K562 (cell line): ENCODE results near the gene FHL5. TPM values are rescaled to one million over a fixed set of nuclear protein-coding genes. Genes with fewer than 3 reads are reported as not detected.

Experiments used
- ATAC-seq: fragments of 200-7000 bp; cut with Tn5 transposase; 3 replicates; pipeline ENCODE4 v1.9.1; 2020; ENCODE audit warnings: moderate library complexity
- BruUV-seq: library from RNA; stranded (reverse); fragments of 400-500 nt; replicated peaks from 2 replicates; lab custom pipeline; 2021; lab: Mats Ljungman, UMichigan
- CTCF ChIA-PET: fragments of 300-600 bp; formaldehyde crosslinking; extraction: SDS; loops from one replicate; lab custom pipeline; 2021; ENCODE audit warnings: low intra/inter-chr PET ratio; lab: Yijun Ruan, JAX
- POLR2A ChIA-PET: fragments of 300-600, 350-650 bp; sonication (Branson Sonifier 250); formaldehyde crosslinking; extraction: SDS; loops from one replicate; lab custom pipeline; 2021; ENCODE audit warnings: antibody characterized with exemption, inconsistent platforms; lab: Yijun Ruan, JAX
- DNase-seq, 4 experiments: peaks; one replicate each; pipeline versions ENCODE4 v3.0.0 to v3.0.0-alpha.2; 2011 to 2018; ENCODE audit warnings: low spot score in 3 of 4, mixed read lengths in 3 of 4; ENCODE audit errors: extremely low read depth in 1 of 4
- FAIRE-seq: peaks from 2 replicates; lab custom pipeline; 2011; peaks lifted over from hg19 to GRCh38; lab: Jason Lieb, UNC
- H2AFZ ChIP-seq: 2 replicates; pipeline ENCODE4 v1.6.0; 2011; ENCODE audit warnings: low read depth, low read length, control low read depth, inconsistent platforms
- H3K27ac ChIP-seq: fragments of 200-600 bp; 3 replicates; pipeline ENCODE4 v1.8.0; 2011; ENCODE audit warnings: low read depth, mild to moderate bottlenecking, control low read depth, inconsistent platforms, low read length, moderate library complexity, mixed read lengths; ENCODE audit errors: extremely low read depth
- H3K27me3 ChIP-seq, 2 experiments: fragments of 300-600 bp in 1 of 2; 2 replicates in 1 of 2; 3 replicates in 1 of 2; pipeline versions ENCODE4 v1.6.0 to v1.8.0; 2011; ENCODE audit warnings: inconsistent platforms in 2 of 2, low read length in 2 of 2, mild to moderate bottlenecking in 1 of 2, mixed read lengths in 1 of 2, moderate library complexity in 1 of 2; ENCODE audit not compliant: control insufficient read depth in 2 of 2, insufficient read depth in 2 of 2
- H3K36me3 ChIP-seq: fragments of 300-600 bp; 3 replicates; pipeline ENCODE4 v1.8.0; 2011; ENCODE audit warnings: mild to moderate bottlenecking, low read length, inconsistent platforms; ENCODE audit not compliant: control insufficient read depth, insufficient read depth
- H3K4me1 ChIP-seq, 2 experiments: fragments of 200-600 bp in 1 of 2; replicated peaks in 1 of 2; 2 replicates in 1 of 2; 3 replicates in 1 of 2; pipeline versions ENCODE4 v1.5.1 to v1.8.0; 2011; ENCODE audit warnings: inconsistent platforms in 2 of 2, low read length in 2 of 2, mild to moderate bottlenecking in 1 of 2, mixed read lengths in 1 of 2, moderate library complexity in 1 of 2; ENCODE audit not compliant: control insufficient read depth in 2 of 2, insufficient read depth in 2 of 2
- H3K4me2 ChIP-seq: 2 replicates; pipeline ENCODE4 v1.6.1; 2011; ENCODE audit warnings: low read length, control low read depth, inconsistent platforms, mixed read lengths; ENCODE audit not compliant: insufficient read depth
- H3K4me3 ChIP-seq: fragments of 200-600 bp; sonication (generic), shearing (Covaris generic); 2 replicates; pipeline ENCODE4 v1.5.1; 2016; ENCODE audit warnings: control low read depth, inconsistent platforms
- H3K79me2 ChIP-seq: fragments of 200-600 bp; 3 replicates; pipeline ENCODE4 v1.8.0; 2011; ENCODE audit warnings: low read length, inconsistent platforms; ENCODE audit not compliant: control insufficient read depth, insufficient read depth
- H3K9ac ChIP-seq, 2 experiments: 2 replicates each; pipeline versions ENCODE4 v1.6.0 to v1.6.1; 2011; ENCODE audit warnings: low read depth in 2 of 2, low read length in 2 of 2, control low read depth in 1 of 2, inconsistent platforms in 1 of 2, mild to moderate bottlenecking in 1 of 2, mixed read lengths in 1 of 2; ENCODE audit not compliant: insufficient read depth in 1 of 2
- H3K9me1 ChIP-seq: one replicate; pipeline ENCODE4 v1.6.0; 2011; ENCODE audit warnings: inconsistent platforms, mild to moderate bottlenecking, low read length, moderate library complexity; ENCODE audit not compliant: control insufficient read depth, insufficient read depth
- H3K9me3 ChIP-seq: replicated peaks from 2 replicates; pipeline ENCODE4 v1.5.1; 2011; ENCODE audit warnings: low read depth, low read length, inconsistent platforms; ENCODE audit not compliant: control insufficient read depth, insufficient read depth
- H4K20me1 ChIP-seq: replicated peaks from 2 replicates; pipeline ENCODE4 v1.6.1; 2011; ENCODE audit warnings: low read length, inconsistent platforms, mixed read lengths; ENCODE audit not compliant: control insufficient read depth, insufficient read depth
- HDAC8 ChIP-seq: fragments of 450-650 bp; IDR thresholded peaks from 2 replicates; pipeline ENCODE4 v1.6.1; 2016; ENCODE audit warnings: mild to moderate bottlenecking, missing genetic modification characterization, moderate library complexity, missing compliant biosample characterization
- HDGF ChIP-seq: fragments of 450-650 bp; IDR thresholded peaks from 2 replicates; pipeline ENCODE4 v1.6.1; 2016
- KLF1 ChIP-seq: fragments of 450-650 bp; IDR thresholded peaks from 2 replicates; pipeline ENCODE4 v1.6.1; 2016; ENCODE audit warnings: missing genetic modification characterization, missing compliant biosample characterization
- NFXL1 ChIP-seq: fragments of 450-650 bp; formaldehyde crosslinking; IDR thresholded peaks from 2 replicates; pipeline ENCODE4 v1.4.0; 2021; ENCODE audit warnings: mild to moderate bottlenecking
- SMARCC2 ChIP-seq: fragments of 450-650 bp; IDR thresholded peaks from 2 replicates; pipeline ENCODE4 v1.6.1; 2017; ENCODE audit warnings: antibody characterized with exemption, moderate library complexity, mild to moderate bottlenecking, low read depth
- STAT5B ChIP-seq: fragments of 250-450 bp; sonication (Bioruptor Pico); IDR thresholded peaks from 2 replicates; pipeline ENCODE4 v1.8.0; 2021; ENCODE audit warnings: mild to moderate bottlenecking, inconsistent platforms
- THRAP3 ChIP-seq: fragments of 450-650 bp; IDR thresholded peaks from 2 replicates; pipeline ENCODE4 v1.6.1; 2016; ENCODE audit warnings: mild to moderate bottlenecking, inconsistent platforms, borderline replicate concordance
- ZKSCAN8 ChIP-seq: fragments of 200-800 bp; sonication (Bioruptor generic); IDR thresholded peaks from 2 replicates; pipeline ENCODE4 v1.6.1; 2016; ENCODE audit warnings: missing genetic modification characterization, missing compliant biosample characterization
- WGBS: fragments of 100-300 bp; shearing (Covaris generic); methylation state at CpG from one replicate; pipeline ENCODE4 v1.1.6; 2016; ENCODE audit warnings: low coverage, mixed read lengths; ENCODE audit not compliant: insufficient coverage; ENCODE audit errors: missing lambda C conversion rate; 5-methylcytosine and 5-hydroxymethylcytosine counted together
- in situ Hi-C: fragments of 300-500 bp; cut with MboI; formaldehyde crosslinking; loops from 4 replicates; pipeline ENCODE4 v1.15.0; 2018; ENCODE audit warnings: inconsistent platforms, mixed read lengths
- intact Hi-C: fragments of 100-400 bp; cut with micrococcal nuclease; formaldehyde crosslinking; loops from 2 replicates; pipeline ENCODE4 v1.14.2; 2022
- polyA plus RNA-seq, 8 experiments: library from polyadenylated mRNA; depleted of rRNA in 4 of 8; stranded (reverse) in 5 of 8; unstranded in 3 of 8; fragments of >200 nt; fragmentation: Nextera tagmentation in 2 of 8; fragmentation: Illumina TruSeq in 1 of 8; extraction: Ambion mirVana in 2 of 8; extraction: Trizol in 1 of 8; gene quantifications; 2 replicates each; pipeline versions ENCODE4 v1.2.1 to v1.2.3, GENCODE V29; 2011 to 2014; ENCODE audit warnings: inconsistent platforms in 1 of 8, missing spikeins in 1 of 8
- total RNA-seq, 7 experiments: library from RNA; depleted of rRNA in 6 of 7; stranded (reverse); fragments of >200 nt in 6 of 7; fragmentation: Illumina TruSeq in 2 of 7; extraction: Trizol in 2 of 7; gene quantifications; 2 replicates each; pipeline versions ENCODE4 v1.2.1 to v1.2.3, GENCODE V29; 2011 to 2021; ENCODE audit warnings: low replicate concordance in 1 of 7
- TF ChIP-seq, protein P1 (sequence below): conservative IDR thresholded peaks from 2 replicates; pipeline ENCODE4 v1.6.1; 2011; ENCODE audit warnings: low read depth, mild to moderate bottlenecking, low read length; ENCODE audit not compliant: control insufficient read depth
- TF ChIP-seq, protein P2 (sequence below): fragments of 250-450 bp; sonication (Bioruptor Pico); IDR thresholded peaks from 2 replicates; pipeline ENCODE4 v1.5.0; 2021; ENCODE audit warnings: mild to moderate bottlenecking, moderate library complexity
- TF ChIP-seq, protein P3 (sequence below): fragments of 250-450 bp; sonication (Bioruptor Pico); IDR thresholded peaks from 2 replicates; pipeline ENCODE4 v1.4.0; 2020; ENCODE audit warnings: mild to moderate bottlenecking, moderate library complexity

Gene FHL5
- total and polyA plus RNA-seq, 9 of the 15 experiments (the other 6 are each of a cell fraction or from before 2014, with no cell fraction given): not detected

DNA sequence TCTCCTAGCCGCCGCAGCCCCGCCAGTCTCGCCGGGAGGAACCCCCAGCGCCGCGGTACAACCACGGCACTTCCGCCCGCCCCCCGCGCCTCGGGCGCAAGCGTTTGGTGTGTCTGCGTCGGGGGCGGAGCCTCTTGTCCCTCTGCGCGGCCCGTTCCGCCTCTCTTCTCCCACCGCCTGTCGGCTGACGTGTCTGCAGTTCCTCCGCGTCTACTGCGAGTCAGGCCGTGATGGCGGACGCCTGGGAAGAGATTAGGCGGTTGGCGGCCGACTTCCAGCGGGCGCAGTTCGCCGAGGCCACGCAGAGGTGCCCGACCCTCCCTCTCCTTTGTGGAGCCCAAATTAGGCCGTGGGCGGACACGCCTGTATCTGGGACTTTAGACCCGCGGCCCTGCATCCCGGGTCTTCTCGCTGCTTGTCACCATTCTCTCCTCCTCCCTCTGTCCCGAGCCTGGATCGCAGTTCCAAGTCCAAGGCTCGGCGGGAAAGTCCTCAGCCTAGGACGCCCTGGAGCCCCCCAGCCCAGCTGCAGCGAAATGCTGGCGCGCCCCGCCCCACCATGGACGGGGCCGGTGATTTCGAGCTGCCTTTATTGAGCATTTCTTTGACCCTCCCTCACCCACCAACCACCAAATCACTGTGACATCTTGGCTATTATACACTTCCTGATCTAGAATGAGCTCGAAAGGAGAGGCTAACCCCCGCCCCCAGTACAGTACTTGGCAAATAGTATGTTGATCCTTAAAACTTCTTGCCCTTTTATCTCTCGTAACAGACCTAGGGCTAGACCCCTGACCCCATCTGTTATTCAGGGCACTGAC, 41.1 kb upstream of the FHL5 start, which contains the start of gene UFL1:
UFL1 (plus strand) TSS at position 163 of the 821 bp plus-strand sequence; CDS start at position 231, 68 bp downstream.
- Histone ChIP-seq H3K9me3 (no peaks in the 10 kb centered on the region), H3K9ac (peak within 1 kb of the TSS; percentile 91 to 92), H3K27me3 (no peaks in the 10 kb centered on the region), H3K27ac (peak within 1 kb of the TSS; percentile 97), H3K4me3 (peak within 1 kb of the TSS; percentile 87), H3K9me1 (no peaks in the 10 kb centered on the region), H2AFZ (peak within 1 kb of the TSS; percentile 92), H3K36me3 (peaks cover 21% of the 10 kb centered on the region; the same call in 2 of the 3 replicates), H3K79me2 (peaks cover 40% of the 10 kb centered on the region), H3K4me2 (peak within 1 kb of the TSS; percentile 90), H3K4me1 (peaks cover 2 to 3% of the 10 kb centered on the region in 2 experiments; a peak in 3 of 5 replicates), H4K20me1 (no peaks in the 10 kb centered on the region)
- FAIRE-seq (peak; percentile 54), ATAC-seq (peak; percentile 95), DNase-seq (peak; percentile 78 to 96 (median 82))
- in situ Hi-C loops (no loop called here), intact Hi-C loops (loop anchor here (5.0 to 10.0 kb wide), 3 partner anchors 375 to 1005 kb away; partner anchors contain the start of genes KLHL32 and NDUFAF4)
- CTCF ChIA-PET: no interaction called here
- under 1% methylated on average over 44 of the region's 63 CpGs for WGBS
- no TSS peak for BruUV-seq
- POLR2A ChIA-PET: interaction anchor here (0.6 to 1.5 kb wide), 5 partner anchors 9 to 1329 kb away, joined by 3 to 7 read pairs (median 4); no protein-coding TSS in a partner anchor
- TF ChIP-seq ZKSCAN8 (CRISPR knock-in tag) (no peak), HDAC8 (tag) (no peak), KLF1 (tag) (0 out of 2 replicates have a peak, but pooled peaks have one; percentile 57), NFXL1 (CRISPR knock-in tag) (no peak), THRAP3 (no peak), HDGF (no peak), SMARCC2 (no peak), STAT5B (no peak)
- TF ChIP-seq, protein P1, sequence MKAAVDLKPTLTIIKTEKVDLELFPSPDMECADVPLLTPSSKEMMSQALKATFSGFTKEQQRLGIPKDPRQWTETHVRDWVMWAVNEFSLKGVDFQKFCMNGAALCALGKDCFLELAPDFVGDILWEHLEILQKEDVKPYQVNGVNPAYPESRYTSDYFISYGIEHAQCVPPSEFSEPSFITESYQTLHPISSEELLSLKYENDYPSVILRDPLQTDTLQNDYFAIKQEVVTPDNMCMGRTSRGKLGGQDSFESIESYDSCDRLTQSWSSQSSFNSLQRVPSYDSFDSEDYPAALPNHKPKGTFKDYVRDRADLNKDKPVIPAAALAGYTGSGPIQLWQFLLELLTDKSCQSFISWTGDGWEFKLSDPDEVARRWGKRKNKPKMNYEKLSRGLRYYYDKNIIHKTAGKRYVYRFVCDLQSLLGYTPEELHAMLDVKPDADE: peak; percentile 46; the same call in 1 of the 2 replicates
- TF ChIP-seq, protein P2, sequence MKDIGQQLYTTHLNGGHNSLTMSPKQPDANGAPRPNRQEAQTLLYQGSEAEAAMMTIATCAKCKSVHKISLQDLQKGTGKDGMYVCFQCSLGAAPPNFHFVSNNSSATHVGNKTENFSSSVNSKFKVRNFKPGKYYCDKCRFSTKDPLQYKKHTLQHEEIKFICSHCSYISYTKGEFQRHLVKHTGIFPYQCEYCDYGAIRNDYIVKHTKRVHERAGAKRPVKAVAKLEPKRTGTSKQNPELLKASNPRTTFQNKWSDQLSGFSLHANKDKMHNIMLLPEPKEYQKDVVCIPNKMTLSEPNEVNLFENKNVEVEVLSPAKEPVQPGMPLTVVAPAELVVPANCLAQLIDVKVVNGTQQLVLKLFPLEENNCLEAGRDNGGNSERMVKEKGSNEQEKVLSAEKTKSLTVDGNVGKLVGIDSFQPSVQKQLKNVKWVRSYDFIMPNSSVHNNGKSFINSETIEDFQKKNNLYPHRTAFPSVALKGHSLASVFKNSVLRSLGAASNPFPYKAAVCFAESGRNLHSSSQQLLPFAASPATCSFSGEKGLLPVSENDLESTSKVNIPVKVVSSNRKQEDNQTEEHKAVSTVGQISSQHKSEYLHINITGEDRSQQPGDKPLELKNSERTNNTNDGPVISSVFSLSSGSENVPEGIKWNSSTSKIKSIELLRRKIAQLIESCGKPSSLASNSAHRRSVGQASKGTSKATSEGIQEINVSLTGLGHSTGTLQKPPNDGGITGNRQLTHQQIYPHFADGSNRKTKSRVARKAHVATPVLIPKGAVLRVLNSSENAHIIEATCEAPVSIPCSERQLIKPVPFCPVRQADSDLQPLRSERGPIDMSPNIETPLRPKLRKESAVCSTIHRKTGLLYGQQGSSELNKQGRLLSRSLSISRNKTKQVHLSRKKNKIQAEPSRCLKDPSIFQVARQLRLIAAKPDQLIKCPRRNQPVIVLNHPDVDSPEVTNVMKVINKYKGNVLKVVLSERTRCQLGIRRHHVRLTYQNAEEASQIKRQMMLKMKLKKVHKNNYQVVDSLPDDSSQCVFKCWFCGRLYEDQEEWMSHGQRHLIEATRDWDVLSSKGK (CRISPR knock-in tag): no peak
- TF ChIP-seq, protein P3, sequence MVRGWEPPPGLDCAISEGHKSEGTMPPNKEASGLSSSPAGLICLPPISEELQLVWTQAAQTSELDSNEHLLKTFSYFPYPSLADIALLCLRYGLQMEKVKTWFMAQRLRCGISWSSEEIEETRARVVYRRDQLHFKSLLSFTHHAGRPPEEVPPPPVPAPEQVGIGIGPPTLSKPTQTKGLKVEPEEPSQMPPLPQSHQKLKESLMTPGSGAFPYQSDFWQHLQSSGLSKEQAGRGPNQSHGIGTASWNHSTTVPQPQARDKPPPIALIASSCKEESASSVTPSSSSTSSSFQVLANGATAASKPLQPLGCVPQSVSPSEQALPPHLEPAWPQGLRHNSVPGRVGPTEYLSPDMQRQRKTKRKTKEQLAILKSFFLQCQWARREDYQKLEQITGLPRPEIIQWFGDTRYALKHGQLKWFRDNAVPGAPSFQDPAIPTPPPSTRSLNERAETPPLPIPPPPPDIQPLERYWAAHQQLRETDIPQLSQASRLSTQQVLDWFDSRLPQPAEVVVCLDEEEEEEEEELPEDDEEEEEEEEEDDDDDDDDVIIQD (CRISPR knock-in tag): no peak
